ENCODE measurements around the gene TSFM. TPM values are rescaled to one million over a fixed set of nuclear protein-coding genes. Genes with fewer than 3 reads are reported as not detected.

TSFM gene
- total RNA-seq, 2 experiments from 2014 or later: 46.3 to 47.3 TPM

DNA sequence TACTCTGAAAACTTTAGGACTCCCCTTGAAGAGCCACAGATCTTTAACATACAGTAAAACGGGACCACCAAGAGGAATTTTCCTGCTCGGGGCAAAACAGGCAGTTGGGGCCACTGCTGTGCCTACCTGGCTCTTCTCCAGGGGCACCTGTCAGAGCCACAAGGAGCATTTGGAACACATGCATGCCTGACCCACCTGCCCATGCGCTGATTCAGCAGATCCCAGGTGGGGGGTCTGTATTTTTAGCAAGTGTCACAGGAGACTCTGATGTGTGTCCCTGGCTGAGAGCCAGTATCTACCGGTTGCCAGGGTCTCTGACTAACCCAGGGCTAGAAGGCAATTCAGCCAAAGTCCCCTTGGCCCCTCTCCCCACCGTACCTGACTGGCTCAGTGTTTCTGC is 57.4 kb downstream of the TSFM start:
- POLR2A ChIA-PET: no interaction called here
- intact Hi-C loops (cut with micrococcal nuclease): no loop called here
- TF ChIP-seq, protein P1, sequence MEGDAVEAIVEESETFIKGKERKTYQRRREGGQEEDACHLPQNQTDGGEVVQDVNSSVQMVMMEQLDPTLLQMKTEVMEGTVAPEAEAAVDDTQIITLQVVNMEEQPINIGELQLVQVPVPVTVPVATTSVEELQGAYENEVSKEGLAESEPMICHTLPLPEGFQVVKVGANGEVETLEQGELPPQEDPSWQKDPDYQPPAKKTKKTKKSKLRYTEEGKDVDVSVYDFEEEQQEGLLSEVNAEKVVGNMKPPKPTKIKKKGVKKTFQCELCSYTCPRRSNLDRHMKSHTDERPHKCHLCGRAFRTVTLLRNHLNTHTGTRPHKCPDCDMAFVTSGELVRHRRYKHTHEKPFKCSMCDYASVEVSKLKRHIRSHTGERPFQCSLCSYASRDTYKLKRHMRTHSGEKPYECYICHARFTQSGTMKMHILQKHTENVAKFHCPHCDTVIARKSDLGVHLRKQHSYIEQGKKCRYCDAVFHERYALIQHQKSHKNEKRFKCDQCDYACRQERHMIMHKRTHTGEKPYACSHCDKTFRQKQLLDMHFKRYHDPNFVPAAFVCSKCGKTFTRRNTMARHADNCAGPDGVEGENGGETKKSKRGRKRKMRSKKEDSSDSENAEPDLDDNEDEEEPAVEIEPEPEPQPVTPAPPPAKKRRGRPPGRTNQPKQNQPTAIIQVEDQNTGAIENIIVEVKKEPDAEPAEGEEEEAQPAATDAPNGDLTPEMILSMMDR (IDR thresholded peaks at IDR 0.05): no peak
- no peaks in the 10 kb centered on the region for H3K27me3 Mint-ChIP-seq
- ATAC-seq: no peak
- CTCF ChIA-PET: interaction anchor here (1.8 kb wide), 1 partner anchor 65 kb away, joined by 8 read pairs; no protein-coding TSS in a partner anchor
- H3K9me3 Mint-ChIP-seq: no peaks in the 10 kb centered on the region
- peaks cover 90% of the 10 kb centered on the region for H3K4me1 Mint-ChIP-seq (ENCODE audit: low read depth)
- H3K4me3 Mint-ChIP-seq: peak overlapping the region; percentile 42
- no peak for DNase-seq
- H3K36me3 Mint-ChIP-seq (ENCODE audit: low read depth): peaks cover 4% of the 10 kb centered on the region
- peak overlapping the region; percentile 85 for H3K27ac Mint-ChIP-seq

DNA sequence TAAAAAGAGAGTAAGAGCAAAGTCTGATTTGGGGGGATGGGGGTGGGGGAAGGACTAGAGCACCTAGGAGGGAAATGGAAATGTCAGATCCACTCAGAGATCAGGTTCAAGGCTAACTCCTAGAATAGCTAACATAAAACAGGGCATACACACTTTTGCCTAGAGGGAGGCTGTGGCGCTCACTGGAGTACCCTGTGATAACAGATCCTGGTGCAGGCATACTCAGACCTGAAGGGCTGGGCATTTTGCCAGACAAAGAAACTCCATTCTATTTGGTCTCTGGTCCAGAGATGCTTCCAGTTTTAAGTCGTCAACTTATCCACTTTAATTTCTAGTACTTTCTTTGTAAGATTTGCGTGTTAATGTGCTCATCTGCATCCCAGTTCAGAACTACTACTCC is 58.1 kb downstream of the TSFM start:
- Mint-ChIP-seq H3K27ac (peak overlapping the region; percentile 85), H3K4me3 (no peak overlapping the region)
- POLR2A ChIA-PET: interaction anchor here (0.9 kb wide), 1 partner anchor 9 kb away, joined by 3 read pairs; no protein-coding TSS in a partner anchor

DNA sequence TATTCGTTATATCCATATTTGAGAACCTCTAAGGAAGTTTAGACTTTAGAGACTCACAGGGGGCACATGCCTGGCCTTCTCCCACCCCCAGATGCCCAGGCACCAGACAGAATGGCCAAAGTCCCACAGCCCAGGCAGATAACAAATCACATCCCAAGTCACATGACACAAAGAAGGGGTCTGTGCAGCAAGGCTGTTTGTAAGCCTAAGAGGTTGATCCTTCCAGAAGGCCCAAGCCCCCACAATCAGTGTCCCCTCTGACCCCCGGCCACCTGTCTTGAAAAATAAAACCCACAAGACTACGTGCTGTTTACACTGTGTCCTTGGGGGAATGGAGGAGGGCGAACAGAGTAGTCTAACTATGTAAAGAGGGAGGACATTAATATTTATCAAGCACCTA is 58.9 kb downstream of the TSFM start:
- Mint-ChIP-seq H3K9me3 (no peaks in the 10 kb centered on the region), H3K27me3 (no peaks in the 10 kb centered on the region), H3K27ac (peak overlapping the region; percentile 85), H3K4me1 (ENCODE audit: low read depth) (peaks cover 78% of the 10 kb centered on the region), H3K36me3 (ENCODE audit: low read depth) (peaks cover 4% of the 10 kb centered on the region), H3K4me3 (no peak overlapping the region)
- intact Hi-C loops (cut with micrococcal nuclease): no loop called here
- CTCF ChIA-PET: interaction anchor here (1.8 to 4.4 kb wide), 3 partner anchors 8 to 64 kb away, joined by 8 to 32 read pairs (median 17); partner anchors contain the start of gene TSFM
- ATAC-seq (no peak), DNase-seq (no peak)
- TF ChIP-seq, protein P1 (IDR thresholded peaks at IDR 0.05): no peak
- POLR2A ChIA-PET: interaction anchor here (0.9 to 2.2 kb wide), 2 partner anchors 9 to 56 kb away, joined by 3 to 18 read pairs; no protein-coding TSS in a partner anchor

More for the DNA sequence above, 58.1 kb downstream of the TSFM start:
- ATAC-seq: no peak
- intact Hi-C loops (cut with micrococcal nuclease): no loop called here
- H3K9me3 Mint-ChIP-seq: no peaks in the 10 kb centered on the region
- DNase-seq: no peak
- CTCF ChIA-PET: interaction anchor here (1.8 to 4.4 kb wide), 2 partner anchors 57 to 64 kb away, joined by 8 to 17 read pairs; partner anchors contain the start of gene TSFM
- TF ChIP-seq, protein P1 (IDR thresholded peaks at IDR 0.05): no peak
- peaks cover 4% of the 10 kb centered on the region for H3K36me3 Mint-ChIP-seq (ENCODE audit: low read depth)
- H3K4me1 Mint-ChIP-seq (ENCODE audit: low read depth): peaks cover 85% of the 10 kb centered on the region
- H3K27me3 Mint-ChIP-seq: no peaks in the 10 kb centered on the region

DNA sequence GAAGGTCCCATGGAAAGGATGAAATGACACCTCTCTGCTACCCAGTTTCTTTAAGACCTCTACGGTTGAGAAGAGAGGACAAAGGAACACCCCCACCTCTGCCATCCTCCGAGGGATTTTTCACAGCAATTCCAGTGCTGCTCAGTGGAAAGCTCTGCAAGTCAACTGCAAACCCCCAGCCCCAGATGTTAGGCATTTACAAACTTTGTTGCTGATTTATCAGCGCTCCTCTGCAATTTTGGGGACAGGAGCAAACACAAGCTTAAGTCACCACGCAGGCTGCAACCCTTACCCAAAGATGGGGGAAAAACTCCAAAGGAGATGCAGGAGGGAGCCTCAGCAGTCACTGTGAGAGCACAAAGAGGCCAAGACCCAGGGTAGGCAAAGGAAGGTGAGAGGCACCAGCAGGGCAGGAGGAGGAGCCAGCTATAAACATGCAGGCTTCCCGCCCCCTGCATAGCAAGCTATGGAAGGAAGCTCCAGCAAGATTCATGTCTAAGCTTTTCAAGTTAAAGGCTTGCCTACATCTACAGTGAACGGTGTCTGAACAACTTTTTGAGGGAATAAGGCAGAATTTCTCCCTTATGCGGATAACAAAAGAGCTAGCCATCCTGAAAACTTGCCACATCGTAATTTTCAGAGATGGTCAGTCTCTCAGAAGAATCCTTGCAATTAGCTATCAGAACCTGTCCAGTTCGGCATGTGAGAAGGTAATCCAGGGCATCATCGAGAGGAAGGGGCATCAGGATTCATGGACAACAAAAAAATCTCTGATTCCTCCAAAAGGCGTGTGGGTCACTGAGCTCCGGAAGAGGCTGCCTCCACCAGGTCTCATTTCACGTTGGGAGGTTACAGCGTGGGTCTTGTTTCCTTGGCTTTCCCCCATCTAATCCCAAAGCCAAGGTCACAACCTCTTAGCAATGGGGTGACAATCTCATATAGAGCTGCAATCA is 60.0 kb downstream of the TSFM start:
- Mint-ChIP-seq H3K27me3 (no peaks in the 10 kb centered on the region), H3K27ac (peak overlapping the region; percentile 87), H3K9me3 (no peaks in the 10 kb centered on the region), H3K36me3 (ENCODE audit: low read depth) (peaks cover 4% of the 10 kb centered on the region), H3K4me3 (peak overlapping the region; percentile 81), H3K4me1 (ENCODE audit: low read depth) (peaks cover 70% of the 10 kb centered on the region)
- CTCF ChIA-PET: interaction anchor here (0.6 to 7.2 kb wide), 16 partner anchors 9 to 88 kb away, joined by 3 to 61 read pairs (median 3); partner anchors contain the start of gene TSFM
- ATAC-seq: peak; percentile 22
- TF ChIP-seq, protein P1 (IDR thresholded peaks at IDR 0.05): no peak
- POLR2A ChIA-PET: interaction anchor here (0.6 to 7.3 kb wide), 9 partner anchors 7 to 99 kb away, joined by 3 to 84 read pairs (median 3); partner anchors contain the start of genes ATP23 and TSPAN31
- intact Hi-C loops (cut with micrococcal nuclease): loop anchor here (2.0 kb wide), 1 partner anchor 56 kb away; no protein-coding TSS in a partner anchor
- DNase-seq: peak; percentile 68
